HFFc6 (cell line): Measurements from ENCODE around the gene NCAM2. TPM values are rescaled to one million over a fixed set of nuclear protein-coding genes. Genes with fewer than 3 reads are reported as not detected.
A peak's percentile ranks its signal among the peaks of the same experiment; 100 is the strongest.

Experiments used
- DNase-seq: peaks from one replicate; pipeline ENCODE4 v3.0.0-alpha.2; 2018
- H3K27ac Mint-ChIP-seq: 2 replicates; pipeline ENCODE4 v1.8.0; 2020; ENCODE audit warnings: mild to moderate bottlenecking, mixed read lengths
- H3K27me3 Mint-ChIP-seq: 2 replicates; pipeline ENCODE4 v1.8.0; 2021; ENCODE audit warnings: mild to moderate bottlenecking, moderate library complexity, mixed read lengths; ENCODE audit not compliant: insufficient read depth
- H3K36me3 Mint-ChIP-seq: 2 replicates; pipeline ENCODE4 v1.8.0; 2021; ENCODE audit warnings: low read depth, mixed read lengths
- H3K4me1 Mint-ChIP-seq: 2 replicates; pipeline ENCODE4 v1.8.0; 2020; ENCODE audit warnings: low read depth, mixed read lengths
- H3K4me3 Mint-ChIP-seq: 2 replicates; pipeline ENCODE4 v1.8.0; 2020; ENCODE audit warnings: mild to moderate bottlenecking, moderate library complexity, mixed read lengths
- H3K9me3 Mint-ChIP-seq: 2 replicates; pipeline ENCODE4 v1.8.0; 2020; ENCODE audit warnings: mild to moderate bottlenecking, mixed read lengths
- CTCF ChIP-seq: fragments of 200-600 bp; sonication (generic); IDR thresholded peaks from 2 replicates; pipeline ENCODE4 v1.5.0; 2021; ENCODE audit warnings: antibody characterized with exemption, mild to moderate bottlenecking
- long read RNA-seq: library from polyadenylated mRNA; unstranded; transcript quantifications from one replicate; pipeline ENCODE4 v2.0.0, GENCODE V29; 2019
- total RNA-seq, 6 experiments: library from RNA; stranded (reverse); fragmentation: NEBNext Ultra II Directional; extraction: Animal tissue kit (Norgen Biotek cat#: 25700); gene quantifications; 2 replicates in 1 of 6; 3 replicates in 5 of 6; pipeline ENCODE4 v1.2.3, GENCODE V29; 2021

NCAM2 gene
- 10 to 100 TPM in 1 of 6 experiments, 1 to 10 TPM in 5; 2.2 to 10.2 (median 8.8) TPM for total RNA-seq
- long read RNA-seq, full-length matches to known transcripts = 1 of 4 reads
- long read RNA-seq, partial matches to known transcripts = 1 of 4 reads
- long read RNA-seq, other reads (novel, unspliced or antisense) = 2 of 4 reads

DNA sequence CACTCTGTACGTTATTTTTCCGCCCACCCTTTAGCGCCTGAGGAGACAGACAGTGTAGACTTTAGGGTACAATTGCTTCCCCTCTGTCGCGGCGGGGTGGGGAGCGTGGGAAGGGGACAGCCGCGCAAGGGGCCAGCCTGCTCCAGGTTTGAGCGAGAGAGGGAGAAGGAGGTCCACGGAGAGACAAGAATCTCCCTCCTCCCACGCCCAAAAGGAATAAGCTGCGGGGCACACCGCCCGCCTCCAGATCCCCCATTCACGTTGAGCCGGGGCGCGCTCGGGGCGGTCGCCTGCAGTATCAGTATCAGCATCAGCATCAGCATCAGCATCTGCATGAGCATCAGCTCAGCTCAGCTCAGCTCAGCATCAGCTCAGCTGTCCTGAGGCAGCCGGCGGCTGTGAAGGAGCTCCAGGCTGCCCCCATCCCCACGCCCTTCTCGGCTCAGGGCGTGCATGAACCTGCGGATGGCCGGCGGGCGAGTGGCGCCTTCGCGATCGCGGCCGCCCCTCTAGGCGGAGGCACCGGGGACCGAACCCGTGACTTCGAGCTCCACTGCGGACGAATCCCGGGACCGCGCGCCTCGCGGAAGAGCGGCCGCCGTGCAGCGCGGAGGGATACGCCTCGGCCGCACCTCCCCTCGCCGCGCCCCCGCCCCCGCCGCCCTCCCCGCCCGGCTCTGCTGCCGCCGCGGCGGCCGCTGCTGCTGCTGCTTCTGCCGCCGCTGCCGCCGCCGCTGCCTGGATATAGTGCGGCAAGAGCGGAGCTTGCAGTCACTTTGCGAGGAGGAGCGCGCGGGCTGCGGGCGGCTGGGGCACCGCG lies at the start of gene NCAM2:
NCAM2 (plus strand) TSS at position 774 of the 820 bp plus-strand sequence.
- TF ChIP-seq CTCF = no peak

DNA sequence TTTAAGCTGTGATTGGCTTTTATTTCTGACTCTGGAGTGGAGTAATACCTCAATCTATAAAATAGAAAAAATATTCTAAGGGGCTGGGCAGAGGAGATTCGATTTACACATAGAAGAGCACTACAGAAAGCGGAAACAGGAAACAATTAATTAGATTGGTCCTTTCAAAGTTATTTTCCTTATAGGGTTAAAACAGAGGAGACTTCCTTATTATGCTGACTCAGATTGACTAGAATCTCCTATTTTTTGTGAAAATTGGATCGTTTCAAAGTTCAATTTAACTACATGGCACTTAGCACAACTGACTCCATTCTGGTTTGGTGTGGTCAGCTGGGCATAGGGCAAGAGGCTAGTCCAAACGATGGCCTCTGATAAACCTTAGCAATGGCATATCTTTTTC lies 48.3 kb upstream of the NCAM2 start:
- TF ChIP-seq CTCF = no peak
- H3K4me1 Mint-ChIP-seq = no peaks in the 10 kb centered on the region
- no peak overlapping the region for H3K27ac Mint-ChIP-seq
- DNase-seq = no peak
- H3K9me3 Mint-ChIP-seq = no peaks in the 10 kb centered on the region; the same call in 1 of the 2 replicates
- H3K36me3 Mint-ChIP-seq = no peaks in the 10 kb centered on the region
- H3K27me3 Mint-ChIP-seq = no peaks in the 10 kb centered on the region
- no peak overlapping the region for H3K4me3 Mint-ChIP-seq

More for the DNA sequence above, at the start of gene NCAM2:
- no peaks in the 10 kb centered on the region for H3K36me3 Mint-ChIP-seq
- H3K9me3 Mint-ChIP-seq = no peaks in the 10 kb centered on the region
- peak within 1 kb of the TSS; percentile 90 for H3K4me3 Mint-ChIP-seq
- peaks cover 46% of the 10 kb centered on the region for H3K4me1 Mint-ChIP-seq
- H3K27me3 Mint-ChIP-seq = 0 out of 2 replicates have a peak, but pooled peaks cover 6% of the 10 kb centered on the region
- no peak within 1 kb of the TSS for H3K27ac Mint-ChIP-seq
- peak; percentile 43 for DNase-seq

GRCh38 chr21:20965816-20966215 lies 32.4 kb upstream of the NCAM2 start:
- Mint-ChIP-seq H3K27ac (no peak overlapping the region), H3K27me3 (no peaks in the 10 kb centered on the region), H3K9me3 (no peaks in the 10 kb centered on the region), H3K4me3 (no peak overlapping the region), H3K4me1 (peaks cover 15% of the 10 kb centered on the region; the same call in 1 of the 2 replicates), H3K36me3 (no peaks in the 10 kb centered on the region)
- TF ChIP-seq CTCF = no peak
- DNase-seq = no peak

DNA sequence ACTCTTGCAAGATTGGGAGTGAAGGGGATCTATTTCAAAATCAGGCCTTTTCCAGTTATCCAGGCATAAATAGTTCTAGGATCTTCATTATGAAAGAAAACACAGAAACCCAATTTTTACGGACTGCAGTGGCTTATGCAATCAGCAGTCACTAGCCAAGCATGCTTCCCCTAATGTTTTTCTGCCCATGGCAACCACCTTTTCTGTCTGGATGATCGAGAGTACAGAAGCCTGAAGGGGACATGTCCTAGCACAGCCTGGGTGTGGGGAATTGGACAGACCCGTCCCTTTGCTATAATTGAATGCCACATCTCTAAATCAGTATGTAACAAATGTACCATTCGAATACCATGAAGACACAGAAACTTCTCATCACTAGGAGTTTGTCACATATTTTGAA lies 29.8 kb upstream of the NCAM2 start:
- peaks cover 15% of the 10 kb centered on the region; the same call in 1 of the 2 replicates for H3K4me1 Mint-ChIP-seq
- no peaks in the 10 kb centered on the region for H3K36me3 Mint-ChIP-seq
- peak overlapping the region; percentile 45; the same call in 1 of the 2 replicates for H3K4me3 Mint-ChIP-seq
- H3K27me3 Mint-ChIP-seq = no peaks in the 10 kb centered on the region
- H3K27ac Mint-ChIP-seq = peak overlapping the region; percentile 40; the same call in 1 of the 2 replicates
- DNase-seq = no peak
- TF ChIP-seq CTCF = no peak
- H3K9me3 Mint-ChIP-seq = no peaks in the 10 kb centered on the region

GRCh38 chr21:20970691-20971090 lies 27.5 kb upstream of the NCAM2 start:
- no peak overlapping the region for H3K27ac Mint-ChIP-seq
- no peak overlapping the region for H3K4me3 Mint-ChIP-seq
- peaks cover 15% of the 10 kb centered on the region; the same call in 1 of the 2 replicates for H3K4me1 Mint-ChIP-seq
- TF ChIP-seq CTCF = no peak
- H3K9me3 Mint-ChIP-seq = no peaks in the 10 kb centered on the region
- H3K27me3 Mint-ChIP-seq = no peaks in the 10 kb centered on the region
- no peak for DNase-seq
- H3K36me3 Mint-ChIP-seq = no peaks in the 10 kb centered on the region
